GM10266 (cell line): ENCODE measurements around the gene POLR3C.

ENCODE experiments used
- DNase-seq: peaks from one replicate; pipeline ENCODE4 v3.0.0; 2012; ENCODE audit errors: extremely low spot score
- TF ChIP-seq, protein P1 (sequence below): IDR thresholded peaks from 2 replicates; pipeline ENCODE4 v1.5.1; 2012; ENCODE audit warnings: mild to moderate bottlenecking, low read depth; ENCODE audit not compliant: control insufficient read depth, insufficient read depth; ENCODE audit errors: missing control alignments

Gene POLR3C

DNA sequence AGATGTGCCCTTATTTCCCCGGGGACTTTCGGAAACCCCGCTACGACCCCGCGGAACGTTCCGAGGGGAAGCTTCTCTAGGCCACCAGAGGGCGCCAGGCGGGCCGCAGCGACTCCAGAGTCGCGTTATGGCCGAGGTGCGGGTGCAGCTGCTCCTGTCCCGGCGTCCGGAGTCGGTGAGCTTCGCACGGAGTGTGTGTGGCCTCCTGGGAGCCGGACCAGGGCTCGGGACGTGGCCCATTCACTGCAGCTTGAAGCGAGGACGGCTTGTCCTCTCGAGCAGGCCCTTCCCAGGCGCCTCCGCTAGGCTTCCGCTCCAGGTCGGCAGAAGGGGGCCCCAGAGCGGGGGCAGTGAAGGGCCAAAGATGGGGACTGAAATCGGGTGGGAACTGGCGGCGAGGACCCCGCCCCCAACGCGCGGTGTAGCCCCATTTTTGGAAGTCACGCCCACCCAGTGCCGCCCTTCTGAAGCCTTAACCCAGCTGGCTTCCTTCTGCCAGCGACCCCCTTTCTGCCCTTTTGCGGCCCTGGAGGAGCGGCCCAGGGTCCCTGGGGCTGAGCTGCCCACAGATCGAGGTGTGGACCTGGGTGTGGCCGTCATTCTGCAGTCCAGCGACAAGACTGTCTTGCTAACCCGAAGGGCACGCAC, 21.6 kb downstream of the POLR3C start, which contains the start of gene NUDT17:
NUDT17 (plus strand) TSS at position 117 of the 648 bp plus-strand sequence; CDS start at position 128, 11 bp downstream.
- TF ChIP-seq, protein P1, sequence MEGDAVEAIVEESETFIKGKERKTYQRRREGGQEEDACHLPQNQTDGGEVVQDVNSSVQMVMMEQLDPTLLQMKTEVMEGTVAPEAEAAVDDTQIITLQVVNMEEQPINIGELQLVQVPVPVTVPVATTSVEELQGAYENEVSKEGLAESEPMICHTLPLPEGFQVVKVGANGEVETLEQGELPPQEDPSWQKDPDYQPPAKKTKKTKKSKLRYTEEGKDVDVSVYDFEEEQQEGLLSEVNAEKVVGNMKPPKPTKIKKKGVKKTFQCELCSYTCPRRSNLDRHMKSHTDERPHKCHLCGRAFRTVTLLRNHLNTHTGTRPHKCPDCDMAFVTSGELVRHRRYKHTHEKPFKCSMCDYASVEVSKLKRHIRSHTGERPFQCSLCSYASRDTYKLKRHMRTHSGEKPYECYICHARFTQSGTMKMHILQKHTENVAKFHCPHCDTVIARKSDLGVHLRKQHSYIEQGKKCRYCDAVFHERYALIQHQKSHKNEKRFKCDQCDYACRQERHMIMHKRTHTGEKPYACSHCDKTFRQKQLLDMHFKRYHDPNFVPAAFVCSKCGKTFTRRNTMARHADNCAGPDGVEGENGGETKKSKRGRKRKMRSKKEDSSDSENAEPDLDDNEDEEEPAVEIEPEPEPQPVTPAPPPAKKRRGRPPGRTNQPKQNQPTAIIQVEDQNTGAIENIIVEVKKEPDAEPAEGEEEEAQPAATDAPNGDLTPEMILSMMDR: peak; percentile 86
- peak; percentile 80 for DNase-seq

DNA sequence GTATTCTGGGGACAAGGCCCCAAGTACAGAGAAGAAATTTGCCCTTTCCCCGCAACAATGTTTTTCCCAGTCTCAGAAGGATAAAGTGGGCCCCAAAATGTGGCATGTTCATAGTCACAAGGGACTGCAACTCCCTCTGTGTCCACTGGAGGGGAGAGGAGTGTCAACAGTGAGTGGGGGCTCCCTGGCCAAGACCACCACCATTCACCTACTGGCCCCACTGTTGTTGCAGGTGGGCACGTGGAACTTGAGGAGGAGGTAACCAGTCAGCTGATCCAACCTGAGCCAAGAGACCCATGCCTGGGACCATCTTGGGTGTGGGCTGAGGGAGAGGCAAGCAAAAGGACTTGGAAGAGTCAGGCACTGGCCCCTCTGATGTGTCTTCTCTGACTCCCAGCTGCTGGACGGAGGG, 22.2 kb downstream of the POLR3C start:
- TF ChIP-seq, protein P1: peak; percentile 72
- peak; percentile 65 for DNase-seq

DNA sequence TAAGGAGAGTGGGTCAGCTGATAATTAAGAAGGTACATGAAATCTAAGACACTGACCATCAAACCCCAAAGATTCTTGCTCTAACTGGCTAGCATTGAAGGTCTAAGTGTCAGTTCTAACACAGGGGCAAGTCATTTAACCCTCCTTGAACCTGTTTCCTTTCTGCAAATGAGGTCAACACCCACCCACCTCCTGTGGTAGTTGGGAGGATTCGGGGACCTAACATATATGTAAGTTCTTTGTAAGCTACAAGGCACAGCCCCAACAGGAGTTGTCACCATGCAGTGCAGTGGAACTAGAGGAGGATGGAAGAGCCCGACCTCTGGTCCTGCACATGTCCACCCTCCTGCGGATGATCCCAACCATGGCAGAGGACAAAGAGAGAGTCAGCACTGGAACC, 23.8 kb downstream of the POLR3C start:
- TF ChIP-seq, protein P1: no peak

DNA sequence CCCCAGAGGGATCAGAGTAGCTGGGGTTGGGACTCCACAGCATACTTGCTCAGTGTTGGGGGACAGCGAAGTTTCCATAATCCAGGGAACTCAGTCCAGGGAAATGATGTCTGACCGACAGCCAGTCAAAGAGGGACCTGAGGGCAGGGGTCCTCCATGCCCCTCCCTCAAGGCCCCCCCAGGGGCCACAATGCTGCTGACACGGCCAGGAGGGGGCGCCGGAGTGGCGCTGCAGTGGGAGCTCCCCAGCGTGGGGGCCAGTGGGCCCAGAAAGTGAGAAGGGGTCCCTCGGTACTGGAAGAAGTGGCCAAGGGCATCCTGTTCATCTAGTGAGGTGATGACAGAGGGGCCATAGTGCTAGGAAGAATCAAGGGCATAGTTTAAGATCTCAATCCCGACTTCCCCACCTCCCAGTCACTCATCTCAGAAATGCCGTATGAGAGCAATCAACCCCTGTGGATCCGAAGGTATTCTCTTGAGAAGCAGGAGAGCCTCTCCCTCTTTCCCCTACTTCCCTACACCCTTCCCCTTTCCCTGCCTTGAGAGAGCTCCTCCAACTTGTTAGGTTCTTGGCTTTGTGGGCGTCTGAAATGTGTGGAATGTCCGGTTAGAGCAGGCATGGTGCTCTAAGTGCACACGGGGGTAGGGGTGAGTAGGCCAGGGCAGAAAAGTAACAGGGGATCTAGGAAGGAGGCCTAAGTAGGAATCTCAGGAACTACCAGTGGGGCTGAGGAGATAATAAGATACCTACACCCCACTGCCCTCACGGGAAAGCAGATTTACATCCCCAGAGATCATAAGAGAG, 25.6 kb downstream of the POLR3C start:
- no peak for DNase-seq
- TF ChIP-seq, protein P1: peak; percentile 33

More for the DNA sequence above, 23.8 kb downstream of the POLR3C start:
- no peak for DNase-seq

DNA sequence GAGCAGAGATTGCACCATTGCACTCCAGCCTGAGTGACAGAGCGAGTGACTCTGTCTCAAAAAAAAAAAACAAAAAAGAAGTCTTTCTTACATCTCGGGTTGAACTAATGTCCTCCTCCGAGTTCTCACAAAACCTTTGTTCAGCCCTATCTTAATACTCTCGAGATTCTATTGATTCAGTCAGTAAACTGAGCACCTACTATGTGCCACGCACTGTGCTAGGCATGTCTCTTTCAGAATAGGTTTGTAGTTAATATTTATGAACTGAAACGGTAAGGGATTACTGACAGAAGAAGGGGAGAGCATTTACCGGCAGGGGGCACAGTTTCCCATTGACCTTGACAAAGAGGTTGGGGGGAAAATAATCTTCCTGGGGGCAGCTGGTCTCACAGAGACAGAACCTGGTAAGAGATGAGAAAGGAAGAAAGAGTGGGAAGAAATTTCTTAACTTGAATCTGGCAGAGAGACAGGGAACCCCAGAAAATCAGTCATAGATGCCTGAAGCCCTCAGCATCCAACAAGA, 31.5 kb downstream of the POLR3C start:
- DNase-seq: no peak

DNA sequence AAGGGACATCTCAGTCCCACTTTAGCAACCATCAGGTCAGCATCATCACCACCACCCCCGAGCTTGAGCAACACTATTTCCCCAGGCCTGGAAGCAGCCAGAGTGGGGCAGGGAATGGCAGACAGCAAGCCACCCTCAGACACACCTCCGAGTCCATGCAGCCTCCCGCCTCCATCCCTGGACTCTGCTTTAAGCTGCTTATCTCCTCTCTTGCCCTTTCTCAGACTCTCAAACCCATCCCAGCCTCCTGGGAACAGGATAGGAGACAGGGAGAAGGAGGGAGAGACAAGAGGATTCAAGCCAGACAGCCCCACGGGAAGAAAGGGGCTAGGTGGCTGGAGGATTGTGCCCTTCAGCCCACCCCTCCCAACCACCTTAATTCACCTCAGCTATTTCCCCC, 33.2 kb downstream of the POLR3C start:
- DNase-seq: no peak
- TF ChIP-seq, protein P1: no peak

More for the DNA sequence above, 31.5 kb downstream of the POLR3C start:
- TF ChIP-seq, protein P1: no peak
